ENCODE measurements around the gene LOXHD1.

- no peak for TF ChIP-seq BHLHE40 (IDR thresholded peaks at IDR 0.05; ENCODE audit: borderline replicate concordance)
- no peak for TF ChIP-seq FOXA1 (IDR thresholded peaks at IDR 0.05)
- no peak for TF ChIP-seq PKNOX1 (IDR thresholded peaks at IDR 0.05)
- TF ChIP-seq FOXM1 (IDR thresholded peaks at IDR 0.05; ENCODE audit: borderline replicate concordance), result no peak
- TF ChIP-seq TARDBP (IDR thresholded peaks at IDR 0.05), result no peak
- TF ChIP-seq SP1 (IDR thresholded peaks at IDR 0.05), result no peak
- TF ChIP-seq LEF1 (IDR thresholded peaks at IDR 0.05; ENCODE audit: borderline replicate concordance), result no peak
Observed at GRCh38 chr18:46704189-46704588, 47.2 kb upstream of the LOXHD1 start.

Data from HEK293T (cell line).